B cell (primary cell): ENCODE data around the gene HDAC10. TPM values are rescaled to one million over a fixed set of nuclear protein-coding genes. Genes with fewer than 3 reads are reported as not detected.

Source experiments
- ATAC-seq: fragments of 200-7000 bp; cut with Tn5 transposase; one replicate; pipeline ENCODE4 v1.10.0; 2021; ENCODE audit warnings: low read depth, mild to moderate bottlenecking, moderate number of reproducible peaks, moderate library complexity
- CTCF ChIA-PET: fragments of 350-600 bp; sonication (Branson Sonifier 250); formaldehyde crosslinking; loops from one replicate; lab custom pipeline; 2021; ENCODE audit warnings: antibody characterized with exemption, inconsistent platforms; lab: Charles Lee
- POLR2A ChIA-PET: fragments of 350-600 bp; sonication (Branson Sonifier 250); formaldehyde crosslinking; loops from one replicate; lab custom pipeline; 2021; ENCODE audit warnings: antibody characterized with exemption; lab: Charles Lee
- DNase-seq: peaks from one replicate; pipeline ENCODE4 v3.0.0; 2013
- H2AFZ ChIP-seq: 2 replicates; pipeline ENCODE4 v1.6.1; 2012; ENCODE audit warnings: mild to moderate bottlenecking, low read depth, low read length; ENCODE audit not compliant: insufficient read depth, poor library complexity, severe bottlenecking
- H3K27ac ChIP-seq, 2 donors: 1 replicate in 1 of 2; 2 replicates in 1 of 2; pipeline ENCODE4 v1.5.1; 2012 to 2013; ENCODE audit warnings: low read length in 2 of 2, mild to moderate bottlenecking in 2 of 2, moderate library complexity in 1 of 2
- H3K27me3 ChIP-seq, 4 experiments: fragments of 200-600 bp in 1 of 4; sonication (generic) in 1 of 4; replicated peaks in 1 of 4; 1 replicate in 2 of 4; 2 replicates in 2 of 4; pipeline versions ENCODE4 v1.6.1 to v1.7.0; 2013 to 2016; ENCODE audit warnings: low read length in 3 of 4, mild to moderate bottlenecking in 2 of 4, mixed read lengths in 1 of 4, moderate library complexity in 1 of 4; ENCODE audit not compliant: insufficient read depth in 4 of 4, control insufficient read depth in 3 of 4; ENCODE audit errors: control extremely low read depth in 1 of 4
- H3K36me3 ChIP-seq, 2 experiments: replicated peaks in 1 of 2; 1 replicate in 1 of 2; 2 replicates in 1 of 2; pipeline versions ENCODE4 v1.6.1 to v1.7.1; 2013; ENCODE audit warnings: low read length in 1 of 2; ENCODE audit not compliant: insufficient read depth in 2 of 2, control insufficient read depth in 1 of 2; ENCODE audit errors: control extremely low read depth in 1 of 2, extremely low read depth in 1 of 2
- H3K4me1 ChIP-seq, 2 donors: fragments of 200-600 bp in 1 of 2; sonication (generic) in 1 of 2; 1 replicate in 1 of 2; 2 replicates in 1 of 2; pipeline versions ENCODE4 v1.5.1 to v1.6.1; 2013 to 2017; ENCODE audit warnings: low read length in 2 of 2; ENCODE audit not compliant: control insufficient read depth in 2 of 2, insufficient read depth in 2 of 2
- H3K4me2 ChIP-seq: replicated peaks from 2 replicates; pipeline ENCODE3; 2012; ENCODE audit warnings: mild to moderate bottlenecking, low read depth, low read length; ENCODE audit not compliant: poor library complexity, severe bottlenecking
- H3K4me3 ChIP-seq, 5 experiments: fragments of 200-600 bp in 1 of 5; sonication (generic) in 1 of 5; 1 replicate in 3 of 5; 2 replicates in 2 of 5; pipeline versions ENCODE4 v1.5.1 to v1.7.0; 2011 to 2016; ENCODE audit warnings: low read length in 4 of 5, mild to moderate bottlenecking in 4 of 5, low read depth in 2 of 5, control low read depth in 1 of 5, moderate library complexity in 1 of 5; ENCODE audit not compliant: insufficient read depth in 1 of 5; ENCODE audit errors: control extremely low read depth in 1 of 5, extremely low read depth in 1 of 5
- H3K79me2 ChIP-seq: fragments of 200-600 bp; sonication (generic); one replicate; pipeline ENCODE4 v1.6.0; 2016; ENCODE audit warnings: low read length; ENCODE audit not compliant: control insufficient read depth, insufficient read depth
- H3K9ac ChIP-seq: fragments of 200-600 bp; sonication (generic); 2 replicates; pipeline ENCODE4 v1.6.1; 2017; ENCODE audit warnings: mild to moderate bottlenecking, low read length, moderate library complexity
- H3K9me3 ChIP-seq, 3 donors: one replicate each; pipeline versions ENCODE4 v1.6.1 to v1.7.1; 2013; ENCODE audit warnings: low read length in 2 of 3; ENCODE audit not compliant: control insufficient read depth in 2 of 3, insufficient read depth in 1 of 3; ENCODE audit errors: control extremely low read depth in 1 of 3
- H4K20me1 ChIP-seq: 2 replicates; pipeline ENCODE4 v1.6.0; 2012; ENCODE audit warnings: mild to moderate bottlenecking, low read length; ENCODE audit not compliant: insufficient read depth, control insufficient read depth, poor library complexity, severe bottlenecking
- H3K27ac Mint-ChIP-seq: one replicate; pipeline ENCODE4 v1.8.0; 2021; ENCODE audit warnings: mixed read lengths
- H3K27me3 Mint-ChIP-seq: one replicate; pipeline ENCODE4 v1.8.0; 2021; ENCODE audit warnings: mixed read lengths
- H3K4me1 Mint-ChIP-seq: one replicate; pipeline ENCODE4 v1.8.0; 2021; ENCODE audit warnings: mixed read lengths
- H3K4me3 Mint-ChIP-seq: one replicate; pipeline ENCODE4 v1.8.0; 2021; ENCODE audit warnings: mixed read lengths
- H3K9me3 Mint-ChIP-seq: one replicate; pipeline ENCODE4 v1.8.0; 2022; ENCODE audit warnings: mixed read lengths; ENCODE audit not compliant: insufficient read depth
- CTCF ChIP-seq: fragments of 200-600 bp; IDR thresholded peaks from one replicate; pipeline ENCODE4 v1.8.0; 2022; ENCODE audit warnings: antibody characterized with exemption, mild to moderate bottlenecking
- EZH2 ChIP-seq: IDR thresholded peaks from 2 replicates; pipeline ENCODE4 v1.6.1; 2012; ENCODE audit warnings: borderline replicate concordance, low read depth, mild to moderate bottlenecking, moderate library complexity, low read length; ENCODE audit not compliant: insufficient read depth, poor library complexity, severe bottlenecking
- WGBS: methylation state at CpG from one replicate; pipeline ENCODE4 v1.1.5; 2013; ENCODE audit warnings: missing lambda C conversion rate; ENCODE audit not compliant: insufficient coverage; 5-methylcytosine and 5-hydroxymethylcytosine counted together
- intact Hi-C: fragments of 100-400 bp; cut with micrococcal nuclease; formaldehyde crosslinking; loops from one replicate; pipeline ENCODE4 v1.10.0; 2022
- polyA plus RNA-seq: library from polyadenylated mRNA; depleted of rRNA; stranded (reverse); fragments of >200 nt; gene quantifications from 2 replicates; pipeline ENCODE4 v1.2.3, GENCODE V29; 2012
- total RNA-seq, 2 donors: library from RNA; stranded (reverse); fragments of 120-200 nt in 1 of 2; gene quantifications; 1 replicate in 1 of 2; 2 replicates in 1 of 2; pipeline versions ENCODE4 v1.2.3 to v1.2.4, GENCODE V29; 2013 to 2022

The HDAC10 gene
- total and polyA plus RNA-seq, 2 donors (not counting 1 experiment from before 2014, with no cell fraction given): 136 to 187 TPM

GRCh38 chr22:50236731-50237409 is 14.2 kb downstream of the HDAC10 start:
- intact Hi-C loops: loop anchor here (1.0 kb wide), 1 partner anchor 88 kb away; no protein-coding TSS in a partner anchor
- Histone ChIP-seq H3K27ac (no peak overlapping the region), H4K20me1 (peaks cover 85% of the 10 kb centered on the region), H3K4me2 (no peak overlapping the region), H2AFZ (no peak overlapping the region), H3K9ac (no peak overlapping the region), H3K4me3 (no peak overlapping the region), H3K9me3 (peaks cover 0 to 5% (median 0%) of the 10 kb centered on the region in 3 donors), H3K4me1 (peaks cover 6 to 11% of the 10 kb centered on the region in 2 donors), H3K79me2 (peaks cover 80% of the 10 kb centered on the region), H3K36me3 (peaks cover 0 to 40% of the 10 kb centered on the region in 2 experiments), H3K27me3 (no peaks in the 10 kb centered on the region)
- DNase-seq (no peak), ATAC-seq (no peak)
- WGBS: 72% methylated on average over 9 of the region's 11 CpGs
- ChIA-PET CTCF (interaction anchor here (0.8 to 1.8 kb wide), 8 partner anchors 10 to 307 kb away, joined by 3 to 6 read pairs (median 4); no protein-coding TSS in a partner anchor), POLR2A (no interaction called here)
- no peaks in the 10 kb centered on the region for H3K9me3 Mint-ChIP-seq
- H3K27me3 Mint-ChIP-seq: no peaks in the 10 kb centered on the region
- H3K4me1 Mint-ChIP-seq: peaks cover 18% of the 10 kb centered on the region
- TF ChIP-seq EZH2 (no peak), CTCF (peak; percentile 51)
- H3K27ac Mint-ChIP-seq: no peak overlapping the region
- no peak overlapping the region for H3K4me3 Mint-ChIP-seq

DNA sequence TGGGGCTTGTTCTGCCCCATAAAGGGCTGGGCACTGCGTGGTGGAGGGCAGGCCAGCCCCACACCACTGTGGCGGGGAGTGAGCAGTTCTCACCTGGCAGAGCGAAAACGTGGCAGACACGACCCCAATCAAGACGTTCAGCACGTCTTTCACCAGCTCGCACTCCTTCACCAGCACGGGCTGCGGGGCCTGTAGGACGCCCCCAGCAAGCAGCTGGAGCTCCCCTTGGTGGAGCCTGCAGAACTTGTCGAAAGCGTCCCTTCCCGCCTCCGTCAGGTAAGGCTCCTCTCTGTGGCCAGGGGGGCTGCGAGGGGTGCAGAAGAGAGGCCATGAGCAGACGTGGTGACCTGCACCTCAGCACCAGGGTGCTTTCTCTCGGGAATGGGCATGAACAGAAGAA is 17.8 kb downstream of the HDAC10 start:
- DNase-seq: no peak
- Histone ChIP-seq H3K9me3 (peaks cover 0 to 5% (median 0%) of the 10 kb centered on the region in 3 donors), H3K27ac (no peak overlapping the region), H3K79me2 (peaks cover 70% of the 10 kb centered on the region), H3K4me3 (no peak overlapping the region), H4K20me1 (peaks cover 69% of the 10 kb centered on the region), H2AFZ (no peak overlapping the region), H3K36me3 (peaks cover 0 to 44% of the 10 kb centered on the region in 2 experiments), H3K27me3 (no peaks in the 10 kb centered on the region), H3K4me2 (no peak overlapping the region), H3K9ac (no peak overlapping the region), H3K4me1 (no peaks in the 10 kb centered on the region)
- H3K4me3 Mint-ChIP-seq: no peak overlapping the region
- H3K9me3 Mint-ChIP-seq: no peaks in the 10 kb centered on the region
- intact Hi-C loops: no loop called here
- H3K27ac Mint-ChIP-seq: no peak overlapping the region
- 96% methylated on average over 17 of the region's 18 CpGs for WGBS
- no peaks in the 10 kb centered on the region for H3K27me3 Mint-ChIP-seq
- POLR2A ChIA-PET: no interaction called here
- H3K4me1 Mint-ChIP-seq: peaks cover 10% of the 10 kb centered on the region
- CTCF ChIA-PET: interaction anchor here (1.4 kb wide), 1 partner anchor 84 kb away, joined by 3 read pairs; no protein-coding TSS in a partner anchor
- no peak for ATAC-seq
- no peak for TF ChIP-seq CTCF
